GM21723 (cell line): ENCODE measurements around the gene CBFA2T3.

Source experiments
- ATAC-seq: cut with Tn5 transposase; IDR thresholded peaks from one replicate; pipeline ENCODE4 v1.9.1; 2021; ENCODE audit warnings: mild to moderate bottlenecking, moderate library complexity; ENCODE audit not compliant: unreplicated experiment

The CBFA2T3 gene

DNA sequence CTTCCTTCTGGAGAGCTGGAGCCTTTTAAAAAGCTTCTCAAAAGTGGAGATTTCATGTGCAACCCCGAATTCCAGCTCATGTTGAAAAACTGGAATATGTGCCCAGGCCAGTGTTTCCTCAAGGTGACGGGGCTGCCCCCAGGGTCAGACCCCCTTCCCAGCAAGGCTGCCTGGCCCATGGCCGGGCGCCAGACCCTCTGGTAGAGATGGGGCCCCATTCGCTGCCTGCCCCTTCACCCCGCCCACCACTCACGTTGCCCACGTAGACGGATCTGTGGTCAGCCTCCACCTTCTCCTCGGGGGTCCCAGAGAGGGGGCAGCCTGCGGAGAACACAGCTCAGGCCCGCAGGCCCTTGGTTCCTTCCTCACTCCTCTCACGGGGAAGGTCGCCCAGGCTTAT, 111.7 kb downstream of the CBFA2T3 start:
- no peak for ATAC-seq

DNA sequence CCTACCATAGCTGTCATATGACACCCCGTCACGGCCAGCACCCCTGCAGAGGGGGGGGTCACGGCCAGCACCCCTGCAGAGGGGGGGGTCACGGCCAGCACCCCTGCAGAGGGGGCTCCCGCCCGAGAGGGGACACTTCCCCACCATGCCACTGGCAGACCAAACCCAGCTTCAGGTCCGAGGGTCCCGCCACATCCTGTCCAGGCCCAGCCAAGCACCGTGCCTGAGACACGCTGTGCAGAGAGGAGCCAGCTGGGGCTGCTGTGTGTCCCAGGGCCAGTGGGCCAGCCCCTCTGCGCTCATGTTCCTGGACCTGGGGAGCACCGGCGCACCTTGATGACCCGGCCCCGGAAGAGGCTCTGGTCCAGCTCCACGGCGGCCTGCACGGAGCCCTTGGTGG, 112.5 kb downstream of the CBFA2T3 start:
- no peak for ATAC-seq

DNA sequence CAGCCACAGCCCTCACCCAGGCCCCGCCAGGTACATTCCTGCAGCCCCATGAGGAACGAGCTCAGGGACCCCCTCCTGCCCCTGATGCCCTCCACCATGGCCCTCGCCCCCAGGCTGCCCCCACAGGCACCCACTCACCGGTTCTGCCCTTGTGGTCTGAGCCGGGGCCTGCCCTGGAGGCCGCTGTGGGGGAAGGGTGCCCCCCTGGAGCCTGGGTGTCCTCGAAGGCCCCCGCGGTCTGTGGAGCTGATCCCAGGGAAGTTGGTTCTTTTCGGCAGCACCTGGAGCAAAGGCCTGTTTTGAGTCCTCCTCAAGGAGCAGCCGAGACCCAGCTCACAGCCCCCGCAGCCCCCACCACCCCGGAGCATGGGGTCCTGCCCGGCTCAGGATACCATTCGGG, 112.9 kb downstream of the CBFA2T3 start:
- ATAC-seq = no peak

DNA sequence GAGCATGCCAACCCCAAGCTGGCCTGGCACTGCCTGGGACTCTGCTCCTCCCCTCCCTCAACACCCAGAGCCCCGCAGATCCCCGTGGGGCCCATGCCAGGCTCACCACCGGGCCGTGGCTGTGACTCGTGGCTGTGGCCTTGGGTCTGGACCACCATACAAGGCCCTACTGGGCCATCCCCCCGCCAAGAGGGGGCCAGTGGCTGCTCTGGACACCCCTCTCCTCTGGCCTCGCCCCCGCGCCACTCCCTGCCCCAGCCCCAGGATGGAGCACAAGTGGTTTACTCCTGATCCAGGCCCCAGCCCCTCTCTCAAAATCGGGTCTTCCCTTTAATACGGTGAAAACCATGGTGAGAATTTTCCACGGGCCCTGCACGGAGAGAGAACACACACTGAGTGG, 113.6 kb downstream of the CBFA2T3 start:
- ATAC-seq = no peak

DNA sequence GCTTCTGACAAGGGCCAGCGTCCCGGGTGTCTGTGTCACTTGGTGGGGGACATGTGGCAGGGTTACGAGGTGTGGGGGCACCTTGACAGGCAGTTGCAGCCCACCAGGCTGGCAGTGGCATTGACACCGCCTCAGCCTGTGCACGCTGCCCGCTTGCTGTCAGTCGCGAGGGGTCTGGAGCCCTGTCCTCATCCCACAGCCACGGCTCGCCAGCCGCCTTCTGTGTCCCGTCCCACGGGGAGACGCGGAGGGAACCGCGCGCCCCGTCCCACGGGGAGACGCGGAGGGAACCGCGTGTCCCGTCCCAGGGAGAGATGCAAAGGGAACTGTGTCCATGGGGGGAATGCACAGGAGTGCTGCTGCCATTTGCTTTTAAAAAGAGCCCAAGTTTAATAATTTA, 114.0 kb downstream of the CBFA2T3 start:
- no peak for ATAC-seq

DNA sequence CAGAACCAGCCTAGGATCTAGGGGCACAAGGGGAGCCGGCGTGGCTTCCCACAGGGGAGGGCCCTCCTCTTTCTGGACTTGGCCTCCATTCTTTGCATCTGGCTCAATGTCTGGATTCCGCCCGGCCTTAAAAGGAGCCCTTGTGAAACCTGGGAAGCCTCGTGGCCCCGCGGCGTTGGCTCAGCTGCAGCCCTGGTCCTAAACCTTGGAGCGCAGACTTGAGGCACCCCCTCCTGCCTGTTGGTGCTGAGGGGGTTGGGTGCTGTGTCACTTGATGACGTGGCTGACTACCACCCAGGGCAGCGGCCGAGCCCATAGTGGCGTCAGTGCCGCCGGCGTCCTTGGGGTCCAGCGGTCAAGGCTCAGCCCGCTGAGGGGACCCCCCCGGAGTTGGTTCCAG, 115.6 kb downstream of the CBFA2T3 start:
- no peak for ATAC-seq

DNA sequence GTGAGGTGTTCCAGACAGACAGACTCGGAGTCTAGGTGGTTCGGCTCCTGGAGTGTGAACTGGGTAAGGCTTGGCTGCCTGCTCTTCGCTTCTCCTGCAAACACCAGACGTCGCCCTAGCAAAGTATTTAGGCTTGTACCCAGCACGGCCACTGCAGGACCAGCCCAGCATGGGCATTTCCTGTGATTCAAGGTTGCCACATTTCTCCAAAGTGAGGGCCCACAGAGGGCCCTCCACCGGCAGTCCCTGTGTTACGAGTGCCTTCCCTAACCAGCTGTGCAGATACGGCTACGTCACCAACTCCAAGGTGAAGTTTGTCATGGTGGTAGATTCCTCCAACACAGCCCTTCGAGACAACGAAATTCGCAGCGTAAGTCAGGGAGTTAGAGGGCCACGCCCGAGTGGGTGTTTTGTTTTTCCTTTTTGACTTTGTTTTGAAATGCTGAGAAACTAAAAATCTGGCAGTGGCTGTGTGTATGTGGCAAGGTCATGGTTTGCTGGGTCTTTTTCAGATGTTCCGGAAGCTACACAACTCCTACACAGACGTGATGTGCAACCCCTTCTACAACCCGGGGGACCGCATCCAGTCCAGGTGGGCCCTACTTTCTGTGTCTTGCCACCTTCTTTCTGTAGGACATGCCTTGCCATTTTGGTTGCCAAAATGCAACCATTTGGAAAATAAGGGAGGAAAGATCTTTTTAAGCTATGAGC, 117.5 kb downstream of the CBFA2T3 start:
- no peak for ATAC-seq

DNA sequence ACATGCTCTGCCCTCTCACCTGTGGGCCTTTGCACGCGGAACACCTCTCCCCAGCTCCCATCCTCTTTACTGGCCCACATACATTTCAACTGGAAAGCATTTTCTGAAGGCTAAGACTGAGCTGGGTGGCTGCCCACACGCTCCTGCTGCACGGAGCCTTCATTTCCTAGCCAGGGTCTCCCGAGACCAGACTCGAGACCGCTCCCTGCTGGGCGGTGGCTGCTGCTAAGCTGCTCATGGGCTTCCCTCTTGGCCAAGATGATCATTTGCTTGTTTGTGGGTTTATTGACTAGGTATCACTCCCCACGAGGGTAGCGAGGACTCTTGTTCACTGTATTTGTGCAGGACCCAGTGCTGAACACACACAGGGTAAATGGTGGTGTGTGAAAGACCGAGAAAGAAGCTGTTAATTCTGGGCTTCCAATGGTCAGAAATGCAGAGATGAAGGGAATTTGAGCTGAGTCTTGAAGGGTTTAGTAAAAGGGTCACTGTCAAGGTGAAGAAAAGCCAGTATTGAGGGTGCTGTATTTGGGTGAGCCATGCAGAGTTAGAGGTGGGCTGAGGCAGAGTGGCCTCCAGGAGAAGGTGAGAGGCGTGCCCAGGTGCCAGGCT, 119.2 kb downstream of the CBFA2T3 start:
- ATAC-seq = no peak

DNA sequence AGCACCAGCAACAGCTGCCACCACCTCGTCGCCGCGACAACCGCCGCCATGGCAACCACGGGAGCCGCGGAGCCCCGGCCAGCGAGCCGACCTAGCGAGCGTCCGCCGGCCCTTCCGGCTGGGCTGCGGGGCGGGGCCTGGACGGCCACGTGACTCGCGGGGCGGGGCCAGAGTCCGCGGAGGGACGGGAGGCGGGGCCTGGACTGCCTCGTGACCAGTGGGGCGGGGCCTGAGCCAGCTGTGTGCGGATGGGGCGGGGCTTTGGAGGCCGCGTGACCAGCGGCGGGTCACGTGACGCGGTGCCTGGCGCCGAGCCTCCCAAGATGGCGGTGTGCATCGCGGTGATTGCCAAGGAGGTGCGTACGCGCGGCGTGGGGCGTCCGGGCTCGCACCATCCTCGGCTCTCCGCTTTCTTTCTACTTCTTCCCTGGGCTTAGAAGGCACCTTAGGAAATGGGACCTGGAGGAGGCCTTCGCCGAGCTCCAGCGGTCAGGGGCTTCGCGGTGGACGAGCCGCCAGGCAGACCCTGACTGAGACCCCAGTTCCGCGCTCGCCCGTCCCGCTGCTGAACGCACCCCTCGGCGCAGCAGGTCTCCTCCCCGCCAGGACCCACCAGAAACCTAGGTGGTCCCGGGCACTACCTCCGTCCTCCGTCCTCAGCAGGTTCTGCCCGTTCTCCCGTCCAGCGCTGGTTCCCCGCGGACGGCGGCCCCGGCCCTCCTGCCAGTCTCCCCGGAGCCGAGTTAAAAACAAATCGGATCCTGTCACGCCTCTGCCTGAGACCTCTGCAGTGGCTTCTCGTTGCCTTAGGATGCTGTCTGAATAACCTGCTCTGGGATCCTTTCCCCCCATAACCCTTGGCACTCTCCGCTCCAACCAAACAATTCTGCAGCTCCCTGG, 119.9 kb downstream of the CBFA2T3 start, which contains the start of the genes GALNS and TRAPPC2L:
GALNS (minus strand) TSS at position 120 of the 900 bp plus-strand sequence; CDS start at position 50, 70 bp downstream.
TRAPPC2L (plus strand) TSS at position 300 of the 900 bp plus-strand sequence; CDS start at position 324, 24 bp downstream.
- peak; percentile 73 for ATAC-seq

DNA sequence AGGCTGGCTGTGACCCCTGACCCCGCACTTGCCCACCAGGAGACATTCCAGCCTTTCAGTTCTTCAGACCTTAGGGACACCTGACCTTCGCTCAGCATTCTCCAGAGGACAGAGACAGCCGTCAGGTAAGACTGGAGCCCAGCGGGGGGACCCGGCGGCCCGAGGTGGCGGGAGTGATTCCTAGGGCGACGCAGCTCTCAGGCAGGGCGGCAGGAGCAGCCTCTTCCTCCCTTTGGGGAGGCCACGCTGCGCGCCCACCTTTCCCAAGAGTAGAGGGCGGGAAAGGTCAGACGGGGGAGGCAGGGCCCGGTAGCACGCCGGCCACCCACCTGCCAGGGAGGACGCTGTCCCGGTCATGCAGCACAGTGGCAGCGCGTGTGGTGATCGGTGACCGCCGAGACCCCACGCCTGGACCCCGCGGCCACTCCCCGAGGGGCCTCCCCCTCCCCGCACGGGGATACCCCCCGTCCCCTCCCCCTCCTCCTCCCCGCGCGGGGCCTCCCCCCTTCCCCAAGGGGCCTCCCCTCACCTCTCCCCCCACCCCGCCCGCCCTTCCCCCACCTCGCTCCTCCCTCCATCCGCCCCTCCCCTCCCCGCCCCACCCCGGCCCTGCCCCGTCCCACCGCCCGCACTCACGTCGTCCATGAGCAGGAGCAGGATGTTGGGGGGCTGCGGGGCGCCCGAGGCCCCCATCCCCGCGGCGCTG, 120.7 kb downstream of the CBFA2T3 start:
- no peak for ATAC-seq

DNA sequence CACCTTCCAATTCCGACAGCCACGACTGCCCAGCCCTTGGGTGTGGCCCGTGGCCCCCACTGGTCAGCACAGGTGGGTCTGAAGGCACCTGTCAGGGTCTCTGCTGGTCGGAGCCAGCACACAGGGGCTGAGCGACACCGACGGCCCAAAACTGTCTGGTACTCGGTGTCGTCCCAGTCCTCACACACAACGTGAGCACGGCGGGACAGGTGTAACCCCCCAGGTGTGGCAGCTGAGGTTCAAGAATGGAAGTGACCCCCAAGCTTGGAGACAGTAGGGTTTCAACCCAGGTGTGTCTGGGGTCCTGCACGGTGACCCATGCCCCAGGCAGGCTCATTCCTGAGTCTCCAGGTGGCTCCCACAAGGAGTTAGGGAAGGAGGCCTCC, 121.3 kb downstream of the CBFA2T3 start:
- no peak for ATAC-seq

DNA sequence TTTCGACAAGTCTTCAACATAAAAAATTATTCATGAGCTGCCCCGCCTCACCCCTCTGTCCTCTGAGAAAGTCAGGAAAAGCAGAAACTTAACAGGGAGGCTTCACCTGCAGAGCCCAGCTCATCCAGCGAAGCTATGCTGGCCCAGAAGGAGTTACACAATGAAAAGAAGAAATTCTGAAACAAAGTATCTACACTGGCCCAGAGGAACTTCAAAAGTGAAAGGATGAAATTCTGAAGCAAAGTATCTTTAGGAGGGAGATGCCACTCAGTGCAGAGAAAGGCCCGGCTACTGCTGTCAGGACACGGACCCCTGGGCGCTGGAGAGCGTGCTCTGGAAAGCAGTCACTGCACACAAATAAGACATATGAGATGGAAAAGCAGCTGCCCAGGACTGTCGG, 121.8 kb downstream of the CBFA2T3 start:
- no peak for ATAC-seq

DNA sequence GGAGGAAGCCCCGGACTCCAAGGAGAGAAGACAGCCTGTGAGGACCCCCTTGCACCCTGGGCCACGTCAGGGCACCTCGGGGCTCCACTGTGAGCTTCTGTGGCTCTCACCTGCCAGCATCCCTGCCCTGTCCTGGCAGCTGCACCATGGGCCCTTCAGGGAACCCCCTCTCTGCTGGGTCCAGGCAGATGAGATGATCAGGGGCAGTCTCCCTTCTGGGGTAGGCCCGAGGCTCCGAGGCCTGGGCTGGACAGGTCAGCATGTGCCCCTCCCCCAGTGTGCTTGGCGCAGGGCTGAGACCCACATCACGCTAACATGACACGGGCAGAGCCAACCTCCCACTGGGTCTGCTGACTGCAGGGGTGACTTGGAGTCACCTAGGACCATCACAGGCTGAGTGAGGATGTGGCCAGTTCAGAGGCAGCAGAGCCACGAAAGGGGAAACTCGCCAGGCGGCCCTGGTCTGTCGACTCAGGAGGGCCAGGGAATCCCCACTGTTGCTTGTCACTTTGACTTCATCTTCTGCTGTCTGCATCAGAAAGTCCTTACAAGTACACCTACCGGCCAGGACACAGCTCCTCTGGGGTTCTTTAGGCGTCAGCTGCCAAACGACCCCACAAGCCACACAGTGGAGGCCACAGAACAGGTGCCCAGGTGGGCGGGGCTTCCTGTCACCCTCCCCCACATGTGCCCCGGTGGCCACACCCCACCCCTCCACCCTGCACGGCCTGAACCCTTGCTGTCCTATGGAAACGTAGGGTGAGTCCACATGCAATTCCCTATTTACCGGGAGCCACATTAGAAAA, 122.5 kb downstream of the CBFA2T3 start:
- no peak for ATAC-seq

DNA sequence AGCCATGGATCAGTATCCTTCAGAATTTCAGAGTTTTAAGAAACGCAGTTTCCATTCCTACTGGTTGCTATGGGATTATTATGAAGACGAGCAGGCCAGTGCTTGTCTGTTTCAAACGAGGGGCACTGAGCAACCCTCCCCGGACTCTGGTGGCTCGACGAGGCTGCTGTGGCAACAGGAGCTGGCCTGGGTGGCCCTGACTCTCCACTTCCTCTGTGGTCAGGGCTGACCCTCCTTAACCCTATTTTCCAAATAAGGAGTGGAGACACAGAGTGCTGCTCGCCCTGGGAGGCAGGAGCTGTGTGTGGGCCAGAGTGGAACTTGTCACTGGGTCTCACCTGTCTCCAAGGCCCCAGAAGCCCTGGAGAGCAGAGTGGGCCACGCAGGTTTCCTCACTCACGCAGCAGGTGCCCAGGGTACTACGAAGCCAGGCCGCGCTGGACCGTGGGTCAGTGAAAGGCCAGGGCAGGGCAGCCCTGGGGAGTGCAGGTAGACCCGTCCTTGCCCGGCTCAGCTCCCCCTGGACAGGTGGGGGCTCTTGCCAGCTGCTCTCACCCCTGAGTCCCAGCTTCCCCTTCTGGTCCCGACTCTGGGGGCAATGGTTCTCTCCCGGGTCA, 123.6 kb downstream of the CBFA2T3 start:
- ATAC-seq = no peak

DNA sequence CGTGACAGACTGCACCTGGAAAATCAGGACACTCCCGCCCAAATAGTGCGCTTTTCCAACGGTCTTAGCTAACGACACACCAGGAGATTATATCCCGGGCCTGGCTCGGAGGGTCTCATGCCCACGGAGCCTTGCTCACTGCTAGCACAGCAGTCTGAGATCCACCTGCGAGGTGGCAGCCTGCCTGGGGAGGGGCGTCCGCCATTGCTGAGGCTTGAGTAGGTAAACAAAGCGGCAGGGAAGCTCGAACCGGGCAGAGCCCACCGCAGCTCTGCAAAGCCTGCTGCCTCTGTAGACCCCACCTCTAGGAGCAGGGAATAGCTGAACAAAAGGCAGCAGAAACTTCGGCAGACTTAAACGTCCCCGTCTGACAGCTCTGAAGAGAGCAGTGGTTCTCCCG, 125.4 kb downstream of the CBFA2T3 start:
- no peak for ATAC-seq

DNA sequence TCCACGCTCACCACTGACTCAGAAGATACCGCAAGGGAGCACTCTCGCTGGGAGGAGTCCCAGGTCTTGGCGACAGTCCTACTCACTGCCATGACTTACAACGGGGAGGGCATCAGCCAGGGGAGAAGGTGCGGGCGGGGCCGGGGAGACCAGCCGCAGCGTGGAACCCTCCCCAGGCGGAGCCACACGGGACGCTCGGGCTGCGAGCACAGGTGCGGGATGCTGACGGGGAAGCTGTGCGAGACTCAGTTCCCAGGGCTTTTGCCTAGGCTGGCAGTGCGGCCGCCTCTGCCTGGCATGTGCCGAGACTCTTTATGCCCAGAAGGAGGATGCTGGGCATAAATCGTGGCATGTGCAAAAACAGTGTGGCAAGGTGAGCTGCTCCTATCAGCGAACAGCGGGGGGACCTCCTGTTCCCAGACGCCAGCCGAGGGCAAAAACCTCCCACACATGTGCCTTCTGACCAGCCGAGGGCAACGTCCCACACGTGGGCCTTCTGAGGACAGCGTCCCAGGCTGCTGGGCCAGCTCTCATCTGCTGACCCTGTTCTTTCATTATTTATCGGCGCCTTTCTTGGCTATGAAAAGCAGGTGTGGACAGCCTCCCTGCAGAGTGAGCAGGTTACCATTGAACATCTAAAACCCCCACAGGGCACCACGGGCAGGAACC, 126.3 kb downstream of the CBFA2T3 start:
- ATAC-seq = no peak

DNA sequence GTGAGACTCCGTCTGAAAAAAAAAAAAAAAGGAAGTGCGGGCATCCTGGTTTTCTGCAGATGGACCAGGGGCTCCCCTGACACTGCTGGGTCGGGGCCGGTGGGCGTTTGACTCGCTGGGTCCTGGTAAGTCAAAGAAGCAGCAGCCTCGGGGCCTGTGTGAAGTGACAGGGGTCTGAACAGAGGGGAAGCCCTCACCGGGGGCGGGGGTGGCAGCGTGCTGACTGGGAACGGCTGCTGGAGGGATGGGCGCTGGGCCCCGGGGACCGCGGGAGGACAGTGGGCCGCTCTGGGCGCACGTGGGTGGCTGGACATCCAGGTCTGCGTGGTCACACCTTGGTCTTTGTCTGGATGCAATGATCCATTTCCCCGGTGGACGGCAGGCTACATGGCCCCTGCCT, 128.4 kb downstream of the CBFA2T3 start:
- no peak for ATAC-seq

DNA sequence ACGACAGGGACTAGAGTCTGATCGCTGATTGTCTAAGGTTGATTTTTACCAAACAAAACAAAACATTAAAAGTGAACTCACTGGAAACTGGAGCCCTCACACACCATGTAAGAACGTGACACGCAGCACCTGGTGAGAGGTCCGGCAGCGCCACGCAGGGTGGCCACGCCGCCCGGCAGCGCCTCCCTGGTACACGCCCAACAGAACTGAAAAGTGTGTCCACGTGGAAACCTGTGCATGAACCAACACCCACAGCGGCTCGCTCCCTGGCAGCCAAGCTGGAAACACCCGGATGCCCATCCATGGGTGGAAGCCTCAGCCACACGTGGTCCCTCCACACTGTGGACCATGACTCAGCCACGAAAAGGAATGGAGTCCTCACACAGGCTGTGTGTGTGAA, 129.4 kb downstream of the CBFA2T3 start:
- ATAC-seq = no peak

DNA sequence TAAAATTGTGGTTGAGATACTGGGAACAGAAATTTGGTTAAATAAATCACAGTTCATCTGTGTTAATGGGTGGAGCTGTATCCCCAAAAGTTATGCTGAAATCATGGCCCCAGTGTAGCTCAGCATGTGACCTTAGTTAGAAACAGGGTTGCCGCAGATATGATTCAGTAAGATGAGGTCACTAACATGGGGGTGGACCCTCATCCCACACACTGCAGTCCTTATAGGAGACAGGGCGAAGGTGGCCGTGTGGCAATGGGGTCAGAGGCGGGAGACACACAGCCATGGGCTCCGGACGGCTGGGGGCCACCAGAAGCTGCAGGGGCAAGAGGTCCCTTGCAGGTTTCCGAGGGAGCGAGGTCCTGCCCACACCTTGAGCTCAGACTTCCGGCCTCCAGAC, 130.9 kb downstream of the CBFA2T3 start:
- ATAC-seq = no peak
